OCI-LY7 (cell line): ENCODE results near the gene CFAP210. TPM values are rescaled to one million over a fixed set of nuclear protein-coding genes. Genes with fewer than 3 reads are reported as not detected.
"Not testable (repeated sequence)": the region's sequence is repeated elsewhere in the genome, so short reads cannot be mapped to it uniquely, and the experiment has no call there.

ENCODE experiments used
- BruUV-seq: library from RNA; stranded (reverse); fragments of 400-500 nt; replicated peaks from 2 replicates; lab custom pipeline; 2021; lab: Mats Ljungman, UMichigan
- CTCF ChIA-PET: fragments of 300-600 bp; sonication (Branson Sonifier 250); formaldehyde crosslinking; loops from one replicate; lab custom pipeline; 2022; ENCODE audit warnings: antibody characterized with exemption; ENCODE audit not compliant: unreplicated experiment; lab: Charles Lee
- POLR2A ChIA-PET: fragments of 300-600 bp; sonication (Branson Sonifier 250); formaldehyde crosslinking; loops from one replicate; lab custom pipeline; 2022; ENCODE audit warnings: antibody characterized with exemption; lab: Charles Lee
- DNase-seq: peaks from one replicate; pipeline ENCODE4 v3.0.0-alpha.2; 2015; ENCODE audit warnings: low spot score
- H2AFZ ChIP-seq: fragments of 200-600 bp; sonication (generic), shearing (Covaris generic); 2 replicates; pipeline ENCODE4 v1.6.1; 2014; ENCODE audit warnings: mild to moderate bottlenecking, antibody characterized with exemption, low read length, moderate library complexity
- H3K27ac ChIP-seq: fragments of 200-600 bp; sonication (generic); 2 replicates; pipeline ENCODE4 v1.5.1; 2014; ENCODE audit warnings: mixed run types, low read depth, mild to moderate bottlenecking, moderate library complexity, low read length, inconsistent platforms; ENCODE audit not compliant: poor library complexity, severe bottlenecking
- H3K36me3 ChIP-seq: fragments of 200-600 bp; sonication (generic); 2 replicates; pipeline ENCODE4 v1.6.1; 2014; ENCODE audit warnings: mild to moderate bottlenecking, antibody characterized with exemption, low read length, moderate library complexity, mixed read lengths; ENCODE audit not compliant: insufficient read depth
- H3K4me1 ChIP-seq: fragments of 200-600 bp; sonication (generic); 2 replicates; pipeline ENCODE4 v1.5.1; 2014; ENCODE audit warnings: mild to moderate bottlenecking, low read length; ENCODE audit not compliant: insufficient read depth, poor library complexity, severe bottlenecking
- H3K4me2 ChIP-seq: fragments of 200-600 bp; sonication (generic); 2 replicates; pipeline ENCODE4 v1.6.1; 2014; ENCODE audit warnings: mild to moderate bottlenecking, low read length
- H3K4me3 ChIP-seq: fragments of 200-600 bp; sonication (generic); 2 replicates; pipeline ENCODE4 v1.5.1; 2014; ENCODE audit warnings: mild to moderate bottlenecking, low read depth, low read length; ENCODE audit not compliant: poor library complexity, severe bottlenecking
- H3K79me2 ChIP-seq: fragments of 200-600 bp; sonication (generic); 2 replicates; pipeline ENCODE4 v1.6.1; 2016; ENCODE audit warnings: low read depth, mild to moderate bottlenecking, low read length, moderate library complexity, mixed read lengths; ENCODE audit not compliant: insufficient read depth
- H3K9me2 ChIP-seq: fragments of 200-600 bp; sonication (generic); 2 replicates; pipeline ENCODE4 v1.6.1; 2016; ENCODE audit warnings: mild to moderate bottlenecking, low read length, mixed read lengths; ENCODE audit not compliant: insufficient read depth
- H3K9me3 ChIP-seq: fragments of 200-600 bp; sonication (generic); 2 replicates; pipeline ENCODE4 v1.6.1; 2014; ENCODE audit warnings: mild to moderate bottlenecking, mixed run types, low read length, mixed read lengths
- H4K20me1 ChIP-seq: fragments of 200-600 bp; sonication (generic); 2 replicates; pipeline ENCODE4 v1.6.1; 2014; ENCODE audit warnings: mild to moderate bottlenecking, antibody characterized with exemption, low read length, moderate library complexity, mixed read lengths; ENCODE audit not compliant: insufficient read depth
- CTCF ChIP-seq: fragments of 200-600 bp; sonication (generic); conservative IDR thresholded peaks from 2 replicates; pipeline ENCODE4 v1.5.1; 2014; ENCODE audit warnings: mild to moderate bottlenecking, antibody characterized with exemption, low read length, moderate library complexity, mixed read lengths
- EZH2phosphoT487 ChIP-seq: fragments of 200-600 bp; sonication (generic); IDR thresholded peaks from 2 replicates; pipeline ENCODE4 v1.6.1; 2018; ENCODE audit warnings: low read depth, borderline replicate concordance, mild to moderate bottlenecking, mixed run types, antibody characterized with exemption, low read length, moderate library complexity, mixed read lengths
- intact Hi-C: fragments of 100-400 bp; cut with micrococcal nuclease; formaldehyde crosslinking; loops from one replicate; pipeline ENCODE4 v1.10.0; 2022; ENCODE audit not compliant: unreplicated experiment
- total RNA-seq, 2 experiments: library from RNA; depleted of rRNA in 1 of 2; stranded (reverse); fragments of >200 nt in 1 of 2; shearing (Covaris generic) in 1 of 2; gene quantifications; 2 replicates each; pipeline ENCODE4 v1.2.3, GENCODE V29; 2014 to 2022

The CFAP210 gene
- total RNA-seq, 2 experiments from 2014 or later, result not detected

- H2AFZ ChIP-seq, result no peak overlapping the region
- H3K4me3 ChIP-seq, result no peak overlapping the region
- no peaks in the 10 kb centered on the region; the same call in 1 of the 2 replicates for H3K9me3 ChIP-seq
- peaks cover 12% of the 10 kb centered on the region for H4K20me1 ChIP-seq
- no peaks in the 10 kb centered on the region for H3K4me1 ChIP-seq
- no peaks in the 10 kb centered on the region for H3K9me2 ChIP-seq
- H3K4me2 ChIP-seq, result no peak overlapping the region
- POLR2A ChIA-PET, result no interaction called here
- intact Hi-C loops, result no loop called here
- DNase-seq, result no peak
- peaks cover 89% of the 10 kb centered on the region for H3K36me3 ChIP-seq
- H3K79me2 ChIP-seq, result peaks cover 33% of the 10 kb centered on the region; the same call in 1 of the 2 replicates
- BruUV-seq, result no TSS peak
- TF ChIP-seq EZH2phosphoT487, result no peak
- no peak for TF ChIP-seq CTCF
- H3K27ac ChIP-seq, result no peak overlapping the region
- CTCF ChIA-PET, result no interaction called here
Measured at GRCh38 chr2:169620509-169620908, 73.7 kb downstream of the CFAP210 start.

- no peaks in the 10 kb centered on the region for H3K4me1 ChIP-seq
- H2AFZ ChIP-seq, result no peak overlapping the region
- no TSS peak for BruUV-seq
- no peaks in the 10 kb centered on the region; the same call in 1 of the 2 replicates for H3K9me3 ChIP-seq
- H3K4me3 ChIP-seq, result no peak overlapping the region
- intact Hi-C loops, result no loop called here
- no peaks in the 10 kb centered on the region for H3K9me2 ChIP-seq
- H3K36me3 ChIP-seq, result peaks cover 89% of the 10 kb centered on the region
- ChIA-PET CTCF (no interaction called here), POLR2A (interaction anchor here (1.8 kb wide), 1 partner anchor 20 kb away, joined by 5 read pairs; no protein-coding TSS in a partner anchor)
- TF ChIP-seq EZH2phosphoT487, result no peak
- peaks cover 12% of the 10 kb centered on the region for H4K20me1 ChIP-seq
- H3K4me2 ChIP-seq, result no peak overlapping the region
- H3K27ac ChIP-seq, result no peak overlapping the region
- peaks cover 33% of the 10 kb centered on the region; the same call in 1 of the 2 replicates for H3K79me2 ChIP-seq
- DNase-seq, result no peak
Measured at GRCh38 chr2:169619946-169620345, 74.3 kb downstream of the CFAP210 start.

- POLR2A ChIA-PET, result interaction anchor here (0.6 to 1.4 kb wide), 2 partner anchors 9 to 12 kb away, joined by 3 to 5 read pairs; no protein-coding TSS in a partner anchor
- intact Hi-C loops, result not testable (repeated sequence)
Measured at GRCh38 chr2:169615982-169616381, 78.2 kb downstream of the CFAP210 start.

More at GRCh38 chr2:169615982-169616381, 78.2 kb downstream of the CFAP210 start:
- H3K9me3 ChIP-seq, H3K4me1 ChIP-seq, H3K27ac ChIP-seq, H4K20me1 ChIP-seq, H3K4me2 ChIP-seq, H2AFZ ChIP-seq, H3K9me2 ChIP-seq, H3K4me3 ChIP-seq, BruUV-seq, DNase-seq: not testable (repeated sequence)
- CTCF ChIA-PET, result interaction anchor here (1.2 kb wide), 1 partner anchor 208 kb away, joined by 4 read pairs; no protein-coding TSS in a partner anchor
- Histone ChIP-seq H3K79me2 (peaks cover 27% of the 10 kb centered on the region; the same call in 1 of the 2 replicates), H3K36me3 (peaks cover 96% of the 10 kb centered on the region)
